OCI-LY7 (cell line): ENCODE data around the gene C20orf141.

Experiments used
- EZH2phosphoT487 ChIP-seq: fragments of 200-600 bp; sonication (generic); IDR thresholded peaks from 2 replicates; pipeline ENCODE4 v1.6.1; 2018; ENCODE audit warnings: low read depth, borderline replicate concordance, mild to moderate bottlenecking, mixed run types, antibody characterized with exemption, low read length, moderate library complexity, mixed read lengths
- TF ChIP-seq, protein P1 (sequence below): fragments of 200-600 bp; sonication (generic); conservative IDR thresholded peaks from 2 replicates; pipeline ENCODE4 v1.5.1; 2014; ENCODE audit warnings: mild to moderate bottlenecking, antibody characterized with exemption, low read length, moderate library complexity, mixed read lengths

- TF ChIP-seq, protein P1, sequence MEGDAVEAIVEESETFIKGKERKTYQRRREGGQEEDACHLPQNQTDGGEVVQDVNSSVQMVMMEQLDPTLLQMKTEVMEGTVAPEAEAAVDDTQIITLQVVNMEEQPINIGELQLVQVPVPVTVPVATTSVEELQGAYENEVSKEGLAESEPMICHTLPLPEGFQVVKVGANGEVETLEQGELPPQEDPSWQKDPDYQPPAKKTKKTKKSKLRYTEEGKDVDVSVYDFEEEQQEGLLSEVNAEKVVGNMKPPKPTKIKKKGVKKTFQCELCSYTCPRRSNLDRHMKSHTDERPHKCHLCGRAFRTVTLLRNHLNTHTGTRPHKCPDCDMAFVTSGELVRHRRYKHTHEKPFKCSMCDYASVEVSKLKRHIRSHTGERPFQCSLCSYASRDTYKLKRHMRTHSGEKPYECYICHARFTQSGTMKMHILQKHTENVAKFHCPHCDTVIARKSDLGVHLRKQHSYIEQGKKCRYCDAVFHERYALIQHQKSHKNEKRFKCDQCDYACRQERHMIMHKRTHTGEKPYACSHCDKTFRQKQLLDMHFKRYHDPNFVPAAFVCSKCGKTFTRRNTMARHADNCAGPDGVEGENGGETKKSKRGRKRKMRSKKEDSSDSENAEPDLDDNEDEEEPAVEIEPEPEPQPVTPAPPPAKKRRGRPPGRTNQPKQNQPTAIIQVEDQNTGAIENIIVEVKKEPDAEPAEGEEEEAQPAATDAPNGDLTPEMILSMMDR, result no peak
- no peak for TF ChIP-seq EZH2phosphoT487
Observed at GRCh38 chr20:2812189-2812588, 2.6 kb upstream of the C20orf141 start.
